ENCODE results near the gene CCDC85B. TPM values are rescaled to one million over a fixed set of nuclear protein-coding genes. Genes with fewer than 3 reads are reported as not detected.

Gene CCDC85B
- total and polyA plus RNA-seq, 2 of the 13 experiments (the other 11 are each of a cell fraction or from before 2014, with no cell fraction given), result 8.2 to 19.5 TPM

DNA sequence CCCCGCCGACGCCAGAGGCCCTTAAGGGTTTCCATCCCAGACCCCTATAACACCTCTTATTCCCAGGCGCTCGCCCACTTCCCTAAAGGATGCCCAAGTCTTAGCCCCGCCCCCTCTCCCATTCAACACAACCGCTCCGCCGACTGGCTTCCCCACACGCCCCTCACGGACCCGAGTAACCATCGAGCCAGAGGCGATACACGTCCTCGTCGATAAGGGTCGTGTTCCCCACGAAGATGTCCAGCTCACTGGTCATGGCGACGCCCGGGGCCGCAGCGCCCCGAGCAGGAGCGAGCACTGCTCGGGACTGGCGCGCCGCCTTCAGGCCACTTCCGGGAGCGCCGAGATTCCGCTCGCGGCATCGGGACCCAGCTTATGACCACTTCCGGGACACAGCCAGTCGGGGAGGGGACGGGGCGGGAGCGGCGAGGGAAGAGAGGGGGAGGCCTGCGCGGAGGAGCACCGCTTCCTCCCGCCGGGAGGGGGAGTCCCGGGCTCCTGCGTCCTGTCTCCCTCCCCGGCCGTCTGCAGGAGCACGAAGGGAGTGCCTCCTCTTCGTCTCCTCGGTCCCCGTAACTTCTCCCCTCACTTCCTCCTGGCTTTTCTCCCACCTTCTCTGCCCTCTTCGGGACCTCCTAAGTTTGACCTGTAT, 2.2 kb upstream of the CCDC85B start, which contains the start of gene FIBP (continued):
- TF ChIP-seq ZEB1 (IDR thresholded peaks at IDR 0.05; ENCODE audit: insufficient replicate concordance, low read depth), result peak; percentile 26
- TF ChIP-seq, protein P1, sequence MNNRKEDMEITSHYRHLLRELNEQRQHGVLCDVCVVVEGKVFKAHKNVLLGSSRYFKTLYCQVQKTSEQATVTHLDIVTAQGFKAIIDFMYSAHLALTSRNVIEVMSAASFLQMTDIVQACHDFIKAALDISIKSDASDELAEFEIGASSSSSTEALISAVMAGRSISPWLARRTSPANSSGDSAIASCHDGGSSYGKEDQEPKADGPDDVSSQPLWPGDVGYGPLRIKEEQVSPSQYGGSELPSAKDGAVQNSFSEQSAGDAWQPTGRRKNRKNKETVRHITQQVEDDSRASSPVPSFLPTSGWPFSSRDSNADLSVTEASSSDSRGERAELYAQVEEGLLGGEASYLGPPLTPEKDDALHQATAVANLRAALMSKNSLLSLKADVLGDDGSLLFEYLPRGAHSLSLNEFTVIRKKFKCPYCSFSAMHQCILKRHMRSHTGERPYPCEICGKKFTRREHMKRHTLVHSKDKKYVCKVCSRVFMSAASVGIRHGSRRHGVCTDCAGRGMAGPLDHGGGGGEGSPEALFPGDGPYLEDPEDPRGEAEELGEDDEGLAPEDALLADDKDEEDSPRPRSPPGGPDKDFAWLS (CRISPR knock-in tag; IDR thresholded peaks at IDR 0.05; ENCODE audit: borderline replicate concordance), result no peak
- TF ChIP-seq TAF1 (CRISPR knock-in tag; IDR thresholded peaks at IDR 0.05), result peak; percentile 57; the same call in 1 of the 2 replicates
- no peak; the same call in none of the 2 replicates for TF ChIP-seq PAXIP1 (CRISPR knock-in tag; conservative IDR thresholded peaks at IDR 0.05)
- no peak; the same call in 1 of the 2 replicates for TF ChIP-seq ZNF556 (CRISPR knock-in tag; IDR thresholded peaks at IDR 0.05; ENCODE audit: borderline replicate concordance)
- 0 out of 2 replicates have a peak, but pooled peaks have one; percentile 40 for TF ChIP-seq FOXO1 (CRISPR knock-in tag; IDR thresholded peaks at IDR 0.05)
- no peak for TF ChIP-seq SCMH1 (CRISPR knock-in tag; IDR thresholded peaks at IDR 0.05; ENCODE audit: borderline replicate concordance)
- peak; percentile 64; the same call in 1 of the 2 replicates for TF ChIP-seq TARDBP (CRISPR knock-in tag; IDR thresholded peaks at IDR 0.05)
- no peak for TF ChIP-seq GABPA (IDR thresholded peaks at IDR 0.05; ENCODE audit: low read depth, low read length)
- TF ChIP-seq GABPA (CRISPR knock-in tag; IDR thresholded peaks at IDR 0.05; ENCODE audit: low read depth), result peak; percentile 93
- peak; percentile 71 for TF ChIP-seq MYC (CRISPR knock-in tag; IDR thresholded peaks at IDR 0.05; ENCODE audit: borderline replicate concordance)
- TF ChIP-seq PITX1 (CRISPR knock-in tag; IDR thresholded peaks at IDR 0.05), result peak; percentile 72
- no peak for TF ChIP-seq ZNF577 (CRISPR knock-in tag; IDR thresholded peaks at IDR 0.05; ENCODE audit: borderline replicate concordance, low read depth)
- TF ChIP-seq ZNF550 (CRISPR knock-in tag; IDR thresholded peaks at IDR 0.05; ENCODE audit: borderline replicate concordance), result no peak
- TF ChIP-seq ZMYM3 (CRISPR knock-in tag; IDR thresholded peaks at IDR 0.05), result 0 out of 2 replicates have a peak, but pooled peaks have one; percentile 30
- TF ChIP-seq SOX13 (IDR thresholded peaks at IDR 0.05), result no peak; the same call in 1 of the 2 replicates
- no peak; a peak in 2 of 4 replicates for TF ChIP-seq SOX13 (CRISPR knock-in tag; conservative IDR thresholded peaks at IDR 0.05 in 1 of 2, IDR thresholded peaks at IDR 0.05 in 1 of 2)
- TF ChIP-seq MED1 (CRISPR knock-in tag; IDR thresholded peaks at IDR 0.05), result no peak; the same call in none of the 2 replicates
- TF ChIP-seq ZNF263 (CRISPR knock-in tag; IDR thresholded peaks at IDR 0.05), result peak; percentile 96
- TF ChIP-seq ZNF614 (CRISPR knock-in tag; IDR thresholded peaks at IDR 0.05; ENCODE audit: borderline replicate concordance), result 0 out of 2 replicates have a peak, but pooled peaks have one; percentile 24
- TF ChIP-seq, protein P2, sequence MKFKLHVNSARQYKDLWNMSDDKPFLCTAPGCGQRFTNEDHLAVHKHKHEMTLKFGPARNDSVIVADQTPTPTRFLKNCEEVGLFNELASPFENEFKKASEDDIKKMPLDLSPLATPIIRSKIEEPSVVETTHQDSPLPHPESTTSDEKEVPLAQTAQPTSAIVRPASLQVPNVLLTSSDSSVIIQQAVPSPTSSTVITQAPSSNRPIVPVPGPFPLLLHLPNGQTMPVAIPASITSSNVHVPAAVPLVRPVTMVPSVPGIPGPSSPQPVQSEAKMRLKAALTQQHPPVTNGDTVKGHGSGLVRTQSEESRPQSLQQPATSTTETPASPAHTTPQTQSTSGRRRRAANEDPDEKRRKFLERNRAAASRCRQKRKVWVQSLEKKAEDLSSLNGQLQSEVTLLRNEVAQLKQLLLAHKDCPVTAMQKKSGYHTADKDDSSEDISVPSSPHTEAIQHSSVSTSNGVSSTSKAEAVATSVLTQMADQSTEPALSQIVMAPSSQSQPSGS (CRISPR knock-in tag; IDR thresholded peaks at IDR 0.05), result peak; percentile 56; the same call in 1 of the 2 replicates
- TF ChIP-seq, protein P3, sequence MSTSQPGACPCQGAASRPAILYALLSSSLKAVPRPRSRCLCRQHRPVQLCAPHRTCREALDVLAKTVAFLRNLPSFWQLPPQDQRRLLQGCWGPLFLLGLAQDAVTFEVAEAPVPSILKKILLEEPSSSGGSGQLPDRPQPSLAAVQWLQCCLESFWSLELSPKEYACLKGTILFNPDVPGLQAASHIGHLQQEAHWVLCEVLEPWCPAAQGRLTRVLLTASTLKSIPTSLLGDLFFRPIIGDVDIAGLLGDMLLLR (CRISPR knock-in tag; IDR thresholded peaks at IDR 0.05), result no peak
- TF ChIP-seq NR2C2 (CRISPR knock-in tag; IDR thresholded peaks at IDR 0.05; ENCODE audit: borderline replicate concordance), result peak; percentile 93

Measured in HepG2 (cell line).